ENCODE results near the gene SELE. TPM values are rescaled to one million over a fixed set of nuclear protein-coding genes. Genes with fewer than 3 reads are reported as not detected.

The SELE gene
- total RNA-seq, 1 donor from 2014 or later = not detected

- no peak overlapping the region for H3K4me3 Mint-ChIP-seq (ENCODE audit: unreplicated experiment)
- no peaks in the 10 kb centered on the region for H3K36me3 Mint-ChIP-seq (ENCODE audit: unreplicated experiment)
- no peaks in the 10 kb centered on the region for H3K9me3 Mint-ChIP-seq (ENCODE audit: unreplicated experiment)
- H3K27me3 Mint-ChIP-seq (ENCODE audit: unreplicated experiment) = no peaks in the 10 kb centered on the region
- H3K27ac Mint-ChIP-seq (ENCODE audit: unreplicated experiment) = no peak overlapping the region
- no peak for DNase-seq
- no peaks in the 10 kb centered on the region for H3K4me1 Mint-ChIP-seq (ENCODE audit: low read depth, unreplicated experiment)
- TF ChIP-seq CTCF (IDR thresholded peaks at IDR 0.05; ENCODE audit: partially characterized antibody, unreplicated experiment) = no peak
Observed at GRCh38 chr1:169753549-169753948, 19.7 kb upstream of the SELE start.

- no peak overlapping the region for H3K27ac Mint-ChIP-seq (ENCODE audit: unreplicated experiment)
- no peaks in the 10 kb centered on the region for H3K36me3 Mint-ChIP-seq (ENCODE audit: unreplicated experiment)
- DNase-seq = no peak
- no peaks in the 10 kb centered on the region for H3K9me3 Mint-ChIP-seq (ENCODE audit: unreplicated experiment)
- no peaks in the 10 kb centered on the region for H3K4me1 Mint-ChIP-seq (ENCODE audit: low read depth, unreplicated experiment)
- no peak for TF ChIP-seq CTCF (IDR thresholded peaks at IDR 0.05; ENCODE audit: partially characterized antibody, unreplicated experiment)
- no peak overlapping the region for H3K4me3 Mint-ChIP-seq (ENCODE audit: unreplicated experiment)
- no peaks in the 10 kb centered on the region for H3K27me3 Mint-ChIP-seq (ENCODE audit: unreplicated experiment)
Observed at GRCh38 chr1:169750041-169750440, 16.2 kb upstream of the SELE start.

GRCh38 chr1:169746550-169746949, 12.7 kb upstream of the SELE start:
- no peak overlapping the region for H3K27ac Mint-ChIP-seq (ENCODE audit: unreplicated experiment)
- H3K4me1 Mint-ChIP-seq (ENCODE audit: low read depth, unreplicated experiment) = no peaks in the 10 kb centered on the region
- no peak for DNase-seq
- no peak overlapping the region for H3K4me3 Mint-ChIP-seq (ENCODE audit: unreplicated experiment)
- no peaks in the 10 kb centered on the region for H3K27me3 Mint-ChIP-seq (ENCODE audit: unreplicated experiment)
- TF ChIP-seq CTCF (IDR thresholded peaks at IDR 0.05; ENCODE audit: partially characterized antibody, unreplicated experiment) = no peak
- H3K9me3 Mint-ChIP-seq (ENCODE audit: unreplicated experiment) = no peaks in the 10 kb centered on the region
- no peaks in the 10 kb centered on the region for H3K36me3 Mint-ChIP-seq (ENCODE audit: unreplicated experiment)

- DNase-seq = no peak
Observed at GRCh38 chr1:169745015-169745861, 11.4 kb upstream of the SELE start.

More at GRCh38 chr1:169745015-169745861, 11.4 kb upstream of the SELE start:
- H3K27ac Mint-ChIP-seq (ENCODE audit: unreplicated experiment) = no peak overlapping the region
- no peaks in the 10 kb centered on the region for H3K27me3 Mint-ChIP-seq (ENCODE audit: unreplicated experiment)
- no peak for TF ChIP-seq CTCF (IDR thresholded peaks at IDR 0.05; ENCODE audit: partially characterized antibody, unreplicated experiment)
- no peak overlapping the region for H3K4me3 Mint-ChIP-seq (ENCODE audit: unreplicated experiment)
- H3K36me3 Mint-ChIP-seq (ENCODE audit: unreplicated experiment) = no peaks in the 10 kb centered on the region
- H3K4me1 Mint-ChIP-seq (ENCODE audit: low read depth, unreplicated experiment) = no peaks in the 10 kb centered on the region
- no peaks in the 10 kb centered on the region for H3K9me3 Mint-ChIP-seq (ENCODE audit: unreplicated experiment)

All from glutamatergic neuron (in vitro differentiated cells).